Mesendoderm (in vitro differentiated cells): ENCODE results near the gene OXSR1.
"Not testable (repeated sequence)": the region's sequence is repeated elsewhere in the genome, so short reads cannot be mapped to it uniquely, and the experiment has no call there.

Experiments used
- DNase-seq: peaks from one replicate; pipeline ENCODE4 v3.0.0; 2013
- H2AK5ac ChIP-seq: 2 replicates; pipeline ENCODE4 v1.6.1; 2013; ENCODE audit warnings: low read length, inconsistent platforms
- H2BK120ac ChIP-seq: 2 replicates; pipeline ENCODE4 v1.6.1; 2013; ENCODE audit warnings: low read depth, mild to moderate bottlenecking, low read length, moderate library complexity, mixed read lengths
- H2BK15ac ChIP-seq: replicated peaks from 2 replicates; pipeline ENCODE4 v1.6.1; 2013; ENCODE audit warnings: low read depth, mild to moderate bottlenecking, moderate library complexity
- H2BK5ac ChIP-seq: 2 replicates; pipeline ENCODE4 v1.6.1; 2013; ENCODE audit warnings: low read length, inconsistent platforms
- H3K18ac ChIP-seq: 2 replicates; pipeline ENCODE4 v1.6.1; 2013; ENCODE audit warnings: mild to moderate bottlenecking, low read length, mixed read lengths
- H3K23ac ChIP-seq: one replicate; pipeline ENCODE4 v1.6.1; 2013; ENCODE audit warnings: low read length
- H3K27ac ChIP-seq: 2 replicates; pipeline ENCODE4 v1.5.1; 2013; ENCODE audit warnings: low read depth, mild to moderate bottlenecking, inconsistent platforms, low read length, moderate library complexity
- H3K27me3 ChIP-seq: 2 replicates; pipeline ENCODE4 v1.6.1; 2013; ENCODE audit warnings: low read length, control low read depth, mild to moderate bottlenecking, inconsistent platforms; ENCODE audit not compliant: insufficient read depth, poor library complexity
- H3K36me3 ChIP-seq: 2 replicates; pipeline ENCODE4 v1.6.1; 2013; ENCODE audit warnings: low read length, inconsistent platforms; ENCODE audit not compliant: control insufficient read depth, insufficient read depth
- H3K4ac ChIP-seq: one replicate; pipeline ENCODE4 v1.6.1; 2013; ENCODE audit warnings: low read depth, mild to moderate bottlenecking, low read length, moderate library complexity
- H3K4me1 ChIP-seq: 2 replicates; pipeline ENCODE4 v1.6.1; 2013; ENCODE audit warnings: low read depth, low read length, inconsistent platforms; ENCODE audit not compliant: control insufficient read depth
- H3K4me2 ChIP-seq: 2 replicates; pipeline ENCODE4 v1.6.1; 2013; ENCODE audit warnings: low read length
- H3K4me3 ChIP-seq: 2 replicates; pipeline ENCODE4 v1.5.1; 2013; ENCODE audit warnings: mild to moderate bottlenecking, low read length
- H3K56ac ChIP-seq: one replicate; pipeline ENCODE4 v1.6.1; 2013; ENCODE audit warnings: low read length
- H3K79me1 ChIP-seq: 2 replicates; pipeline ENCODE4 v1.6.1; 2013; ENCODE audit warnings: low read length, inconsistent platforms
- H3K79me2 ChIP-seq: 2 replicates; pipeline ENCODE4 v1.6.1; 2013; ENCODE audit warnings: mild to moderate bottlenecking, low read length; ENCODE audit not compliant: control insufficient read depth, insufficient read depth
- H3K9ac ChIP-seq: 2 replicates; pipeline ENCODE4 v1.6.1; 2013; ENCODE audit warnings: low read length, inconsistent platforms
- H4K5ac ChIP-seq: one replicate; pipeline ENCODE4 v1.6.1; 2013; ENCODE audit warnings: low read length
- H4K8ac ChIP-seq: one replicate; pipeline ENCODE4 v1.6.1; 2013; ENCODE audit warnings: low read depth, mild to moderate bottlenecking, control low read depth, low read length, moderate library complexity
- WGBS: extraction: QIAGEN DNeasy Blood & Tissue Kit; methylation state at CpG from one replicate; pipeline ENCODE4 v1.1.7; 2013; ENCODE audit warnings: low lambda C conversion rate, missing lambda C conversion rate; ENCODE audit not compliant: insufficient coverage; ENCODE audit errors: extremely low coverage; 5-methylcytosine and 5-hydroxymethylcytosine counted together

OXSR1 gene

DNA sequence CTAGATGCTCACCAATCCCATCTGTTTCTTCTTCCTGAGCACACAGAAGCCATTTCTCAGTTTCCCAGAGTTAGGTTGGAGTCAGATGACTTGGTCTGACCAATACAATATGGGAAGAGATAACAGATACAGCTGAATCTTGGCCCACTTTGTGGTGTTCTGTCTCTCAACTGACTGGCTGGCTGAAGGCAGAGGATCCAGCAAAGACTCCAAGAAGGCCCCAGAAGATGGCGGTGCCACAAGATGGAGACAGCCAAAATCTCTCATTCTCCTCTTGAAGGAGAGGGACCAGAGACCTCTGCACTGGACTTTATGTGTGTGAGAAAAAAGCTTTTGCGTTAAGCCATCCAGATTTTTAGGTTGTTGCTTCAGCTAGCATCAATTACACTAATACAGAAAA, 8.2 kb upstream of the OXSR1 start:
- Histone ChIP-seq H3K56ac (no peak overlapping the region), H2BK120ac (no peak overlapping the region)

DNA sequence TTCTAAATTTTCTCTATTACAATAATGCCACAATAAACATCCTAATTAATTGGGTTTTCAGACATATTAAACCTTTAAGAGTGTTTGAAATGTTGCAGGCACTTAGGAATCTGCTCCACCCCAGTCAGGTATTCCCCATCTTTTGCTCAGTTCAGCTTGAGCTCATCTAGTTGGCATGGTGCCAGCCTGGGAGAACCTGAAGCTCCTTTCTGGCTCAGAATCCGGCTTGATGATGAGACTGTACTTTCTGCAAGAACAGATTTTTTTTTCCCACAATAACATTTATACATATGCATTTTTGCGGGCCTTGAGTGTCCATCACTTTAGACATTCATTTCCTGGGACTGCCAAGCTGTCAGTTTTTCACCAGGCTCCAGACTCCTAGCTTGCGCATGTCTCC, 7.7 kb upstream of the OXSR1 start:
- H3K79me2 ChIP-seq, result no peaks in the 10 kb centered on the region
- no peak overlapping the region for H3K4ac ChIP-seq
- DNase-seq, result no peak
- no peak overlapping the region for H3K56ac ChIP-seq
- H2BK15ac ChIP-seq, result no peak overlapping the region
- no peak overlapping the region for H4K8ac ChIP-seq
- WGBS, result no CpG with 5 or more reads among the region's 3 CpGs
- no peaks in the 10 kb centered on the region for H3K4me1 ChIP-seq
- no peak overlapping the region for H3K27ac ChIP-seq
- H3K27me3 ChIP-seq, result no peaks in the 10 kb centered on the region
- no peak overlapping the region for H3K4me3 ChIP-seq
- no peak overlapping the region for H3K4me2 ChIP-seq
- no peaks in the 10 kb centered on the region for H3K79me1 ChIP-seq
- H4K5ac ChIP-seq, result no peak overlapping the region
- H2BK120ac ChIP-seq, result no peak overlapping the region
- no peak overlapping the region for H3K23ac ChIP-seq
- H3K18ac ChIP-seq, result no peak overlapping the region
- no peak overlapping the region for H3K9ac ChIP-seq
- H2BK5ac ChIP-seq, result no peak overlapping the region
- H3K36me3 ChIP-seq, result no peaks in the 10 kb centered on the region
- H2AK5ac ChIP-seq, result no peak overlapping the region

More for the DNA sequence above, 8.2 kb upstream of the OXSR1 start:
- no peaks in the 10 kb centered on the region for H3K27me3 ChIP-seq
- no peak overlapping the region for H2BK15ac ChIP-seq
- no peak overlapping the region for H3K4me2 ChIP-seq
- H3K23ac ChIP-seq, result no peak overlapping the region
- WGBS, result no CpG with 5 or more reads among the region's 2 CpGs
- H3K4ac ChIP-seq, result no peak overlapping the region
- DNase-seq, result no peak
- no peaks in the 10 kb centered on the region for H3K79me1 ChIP-seq
- H3K79me2 ChIP-seq, result no peaks in the 10 kb centered on the region
- no peak overlapping the region for H4K8ac ChIP-seq
- H3K4me3 ChIP-seq, result no peak overlapping the region
- H3K27ac ChIP-seq, result no peak overlapping the region
- H3K9ac ChIP-seq, result no peak overlapping the region
- H3K18ac ChIP-seq, result no peak overlapping the region
- H2AK5ac ChIP-seq, result no peak overlapping the region
- H3K36me3 ChIP-seq, result no peaks in the 10 kb centered on the region
- H3K4me1 ChIP-seq, result no peaks in the 10 kb centered on the region
- H2BK5ac ChIP-seq, result no peak overlapping the region
- no peak overlapping the region for H4K5ac ChIP-seq

DNA sequence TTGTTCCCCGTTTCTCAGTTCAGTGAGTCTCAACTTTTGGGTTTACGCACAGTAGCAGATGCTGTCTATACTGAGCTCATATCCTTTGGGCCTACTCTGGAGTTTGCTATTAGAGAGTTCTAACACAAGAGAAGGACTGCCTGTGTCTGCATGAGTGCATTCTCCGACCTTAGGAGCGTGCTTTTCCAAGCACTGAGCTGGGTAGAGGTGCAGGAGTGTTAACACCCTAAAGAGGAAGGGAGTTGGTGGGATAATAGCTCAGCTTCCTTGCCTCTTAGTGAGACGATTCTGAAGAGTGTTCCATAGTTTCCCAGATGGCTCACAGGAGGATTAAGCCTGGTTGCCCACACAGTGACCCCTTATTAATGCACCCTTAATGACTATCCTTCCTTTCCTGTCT, 6.9 kb upstream of the OXSR1 start:
- H3K23ac ChIP-seq, result no peak overlapping the region
- H3K4ac ChIP-seq, result no peak overlapping the region
- H4K5ac ChIP-seq, result no peak overlapping the region
- H3K79me1 ChIP-seq, result no peaks in the 10 kb centered on the region
- no peak overlapping the region for H3K4me2 ChIP-seq
- H3K56ac ChIP-seq, result no peak overlapping the region
- H3K27me3 ChIP-seq, result no peaks in the 10 kb centered on the region
- no peak overlapping the region for H3K27ac ChIP-seq
- no peak overlapping the region for H2AK5ac ChIP-seq
- WGBS, result no CpG with 5 or more reads among the region's 5 CpGs
- H3K9ac ChIP-seq, result no peak overlapping the region
- H4K8ac ChIP-seq, result no peak overlapping the region
- no peak overlapping the region for H2BK15ac ChIP-seq
- no peak overlapping the region for H3K4me3 ChIP-seq
- no peaks in the 10 kb centered on the region for H3K79me2 ChIP-seq
- no peak for DNase-seq
- no peaks in the 10 kb centered on the region for H3K4me1 ChIP-seq
- no peaks in the 10 kb centered on the region for H3K36me3 ChIP-seq
- H2BK5ac ChIP-seq, result no peak overlapping the region
- H3K18ac ChIP-seq, result no peak overlapping the region
- no peak overlapping the region for H2BK120ac ChIP-seq

- not testable (repeated sequence) for H3K56ac ChIP-seq, H3K4me2 ChIP-seq, H3K4me3 ChIP-seq, H3K4ac ChIP-seq, H3K36me3 ChIP-seq, H3K27me3 ChIP-seq, H2BK15ac ChIP-seq, H3K18ac ChIP-seq, DNase-seq, H3K23ac ChIP-seq, H2AK5ac ChIP-seq, H4K5ac ChIP-seq, H2BK5ac ChIP-seq, H3K27ac ChIP-seq, H2BK120ac ChIP-seq, H3K79me1 ChIP-seq, H3K4me1 ChIP-seq, H3K9ac ChIP-seq, H4K8ac ChIP-seq, H3K79me2 ChIP-seq
- WGBS, result over 99% methylated on average over 10 of the region's 11 CpGs
Measured at GRCh38 chr3:38160704-38161103, 4.6 kb upstream of the OXSR1 start.

- H3K4me2 ChIP-seq, result no peak overlapping the region
- peaks cover 19% of the 10 kb centered on the region for H3K79me2 ChIP-seq
- H3K4me3 ChIP-seq, result no peak overlapping the region
- no peak overlapping the region for H3K27ac ChIP-seq
- no peak overlapping the region for H2AK5ac ChIP-seq
- no peaks in the 10 kb centered on the region for H3K27me3 ChIP-seq
- peak; percentile 47 for DNase-seq
- no peak overlapping the region for H3K23ac ChIP-seq
- no peak overlapping the region for H2BK5ac ChIP-seq
- H2BK15ac ChIP-seq, result no peak overlapping the region
- no peak overlapping the region for H2BK120ac ChIP-seq
- no peak overlapping the region for H3K56ac ChIP-seq
- no peak overlapping the region for H3K4ac ChIP-seq
- no peak overlapping the region for H4K8ac ChIP-seq
- no peak overlapping the region for H4K5ac ChIP-seq
- H3K36me3 ChIP-seq, result no peaks in the 10 kb centered on the region
- no peaks in the 10 kb centered on the region for H3K4me1 ChIP-seq
- H3K79me1 ChIP-seq, result peaks cover 8% of the 10 kb centered on the region
- no peak overlapping the region for H3K18ac ChIP-seq
- no CpG with 5 or more reads among the region's 12 CpGs for WGBS
- no peak overlapping the region for H3K9ac ChIP-seq
Measured at GRCh38 chr3:38163117-38163840, 2.1 kb upstream of the OXSR1 start.
